Measurements from ENCODE around the gene DGKK.

Gene DGKK

DNA sequence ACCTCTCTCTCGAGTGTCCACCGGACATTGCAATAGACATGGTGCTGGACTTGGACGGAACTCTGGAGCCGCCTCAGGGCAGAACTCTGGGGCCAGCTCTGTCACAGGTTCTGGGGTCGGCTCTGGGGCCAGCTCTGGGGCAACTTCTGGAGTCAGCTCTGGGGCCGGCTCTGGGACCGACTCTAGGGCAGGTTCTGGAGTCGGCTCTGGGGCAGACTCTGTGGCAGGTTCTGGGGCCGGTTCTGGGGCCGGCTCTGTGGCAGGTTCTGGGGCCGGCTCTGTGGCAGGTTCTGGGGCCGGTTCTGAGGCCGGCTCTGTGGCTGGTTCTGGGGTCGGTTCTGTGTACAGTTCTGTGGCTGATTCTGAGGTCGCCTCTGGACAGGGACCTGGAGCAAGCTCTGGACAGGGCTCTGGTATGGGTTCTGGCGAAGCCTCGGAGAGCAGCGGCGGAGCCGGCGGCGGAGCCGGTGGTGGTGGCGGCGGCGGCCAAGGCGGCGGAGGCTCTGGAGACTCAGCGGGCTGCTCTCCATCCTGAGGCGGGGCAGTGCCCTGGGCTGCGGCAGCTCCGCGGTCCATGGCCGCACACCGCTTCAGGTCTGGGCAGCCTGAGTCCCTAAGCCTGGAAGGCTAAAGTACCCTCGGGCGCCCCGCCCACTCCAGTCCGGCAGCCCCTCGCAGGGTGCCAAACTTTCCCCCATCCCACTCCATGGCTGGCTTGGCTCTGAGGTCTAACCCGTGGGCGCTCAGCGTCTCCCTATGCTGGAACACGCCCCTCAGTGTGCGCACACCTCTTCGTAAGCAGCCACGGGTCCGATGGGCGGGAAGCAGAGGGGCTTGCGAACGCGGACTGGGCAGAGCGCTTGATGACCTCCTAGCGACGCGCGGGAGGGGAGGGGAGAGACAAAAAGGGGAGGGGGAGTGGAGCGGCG is at the start of gene DGKK:
Gene DGKK (minus strand): TSS at position 723 of the 929 bp plus-strand sequence. CDS start 147 bp downstream, at position 576.
- DNase-seq (ENCODE audit: insufficient read length, low spot score), result no peak
- FAIRE-seq, result no peak

DNA sequence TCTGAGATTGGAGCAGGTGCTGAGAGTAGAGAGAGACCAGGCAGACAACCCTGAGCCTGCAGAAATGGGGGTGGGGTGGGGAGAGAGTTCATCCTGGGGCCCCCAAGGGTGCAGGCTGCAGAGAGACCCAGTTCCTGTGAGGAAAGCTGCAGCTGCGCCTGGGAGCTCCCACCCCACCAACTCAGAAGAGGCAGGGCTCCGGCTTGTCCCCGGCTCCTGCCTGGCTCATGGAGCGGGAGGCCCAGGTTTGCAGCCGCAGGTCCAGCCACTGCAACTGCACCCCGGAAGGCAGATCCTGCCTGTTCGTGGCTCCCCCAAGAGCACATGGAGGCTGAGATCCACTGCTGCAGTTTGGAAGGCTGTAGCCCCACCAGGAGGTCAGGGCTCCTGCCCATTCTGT is 44.2 kb upstream of the DGKK start:
- DNase-seq (ENCODE audit: insufficient read length, low spot score) (no peak), FAIRE-seq (no peak)
- TF ChIP-seq, protein P1, sequence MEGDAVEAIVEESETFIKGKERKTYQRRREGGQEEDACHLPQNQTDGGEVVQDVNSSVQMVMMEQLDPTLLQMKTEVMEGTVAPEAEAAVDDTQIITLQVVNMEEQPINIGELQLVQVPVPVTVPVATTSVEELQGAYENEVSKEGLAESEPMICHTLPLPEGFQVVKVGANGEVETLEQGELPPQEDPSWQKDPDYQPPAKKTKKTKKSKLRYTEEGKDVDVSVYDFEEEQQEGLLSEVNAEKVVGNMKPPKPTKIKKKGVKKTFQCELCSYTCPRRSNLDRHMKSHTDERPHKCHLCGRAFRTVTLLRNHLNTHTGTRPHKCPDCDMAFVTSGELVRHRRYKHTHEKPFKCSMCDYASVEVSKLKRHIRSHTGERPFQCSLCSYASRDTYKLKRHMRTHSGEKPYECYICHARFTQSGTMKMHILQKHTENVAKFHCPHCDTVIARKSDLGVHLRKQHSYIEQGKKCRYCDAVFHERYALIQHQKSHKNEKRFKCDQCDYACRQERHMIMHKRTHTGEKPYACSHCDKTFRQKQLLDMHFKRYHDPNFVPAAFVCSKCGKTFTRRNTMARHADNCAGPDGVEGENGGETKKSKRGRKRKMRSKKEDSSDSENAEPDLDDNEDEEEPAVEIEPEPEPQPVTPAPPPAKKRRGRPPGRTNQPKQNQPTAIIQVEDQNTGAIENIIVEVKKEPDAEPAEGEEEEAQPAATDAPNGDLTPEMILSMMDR (IDR thresholded peaks at IDR 0.05; ENCODE audit: insufficient read depth, missing control alignments), result no peak

More for the DNA sequence above, at the start of gene DGKK:
- TF ChIP-seq, protein P1 (IDR thresholded peaks at IDR 0.05; ENCODE audit: insufficient read depth, missing control alignments), result no peak

- TF ChIP-seq, protein P1 (IDR thresholded peaks at IDR 0.05; ENCODE audit: insufficient read depth, missing control alignments), result no peak
- FAIRE-seq, result no peak
- no peak for DNase-seq (ENCODE audit: insufficient read length, low spot score)
These were observed 26.5 kb upstream of the DGKK start for GRCh38 chrX:50497114-50497513.

GRCh38 chrX:50495616-50496015 is 25.0 kb upstream of the DGKK start:
- FAIRE-seq, result no peak
- DNase-seq (ENCODE audit: insufficient read length, low spot score), result no peak
- TF ChIP-seq, protein P1 (IDR thresholded peaks at IDR 0.05; ENCODE audit: insufficient read depth, missing control alignments), result no peak

DNA sequence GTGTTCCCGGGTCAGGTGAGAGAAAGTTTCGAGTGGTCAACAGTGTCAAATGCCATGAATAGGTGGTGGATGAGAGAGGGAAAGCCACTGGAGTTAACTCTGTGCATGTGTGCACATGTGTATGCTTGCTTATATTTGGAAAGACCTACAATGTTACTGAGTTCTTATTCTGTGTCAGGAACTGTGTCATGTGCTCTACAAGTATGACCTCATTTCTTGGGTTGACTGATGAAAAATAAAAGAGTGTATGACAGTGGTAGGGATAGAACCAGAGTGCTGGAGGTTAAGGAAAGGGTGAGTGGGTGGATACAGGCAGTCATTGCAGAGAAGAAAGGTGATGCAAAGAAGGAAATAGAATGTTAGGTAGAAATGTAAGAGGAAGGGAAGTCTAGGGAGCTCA is 22.1 kb upstream of the DGKK start:
- TF ChIP-seq, protein P1 (IDR thresholded peaks at IDR 0.05; ENCODE audit: insufficient read depth, missing control alignments), result no peak
- DNase-seq (ENCODE audit: insufficient read length, low spot score) (no peak), FAIRE-seq (no peak)

DNA sequence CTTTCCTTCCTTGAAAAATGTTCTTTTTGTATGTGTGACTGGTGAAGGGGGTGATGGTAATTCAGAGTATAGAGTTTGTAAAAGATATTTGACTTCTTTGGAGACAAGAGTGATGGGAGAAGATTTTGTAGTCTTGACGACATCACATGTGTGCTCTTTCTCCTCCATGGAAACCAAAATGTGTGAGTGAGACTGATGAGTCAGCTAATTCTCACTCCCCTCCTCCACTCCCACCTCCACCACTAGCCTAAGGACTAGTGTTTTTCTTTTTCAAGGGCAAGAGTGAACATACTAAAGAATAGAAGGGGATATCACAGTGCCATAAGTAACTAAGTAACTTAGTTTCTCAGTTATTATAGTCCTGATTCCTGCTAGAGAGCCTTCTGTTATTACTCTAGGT is 14.0 kb upstream of the DGKK start:
- no peak for DNase-seq (ENCODE audit: insufficient read length, low spot score)
- no peak for FAIRE-seq
- TF ChIP-seq, protein P1 (IDR thresholded peaks at IDR 0.05; ENCODE audit: insufficient read depth, missing control alignments), result no peak

- TF ChIP-seq, protein P1 (IDR thresholded peaks at IDR 0.05; ENCODE audit: insufficient read depth, missing control alignments), result no peak
- DNase-seq (ENCODE audit: insufficient read length, low spot score) (no peak), FAIRE-seq (no peak)
These were observed 12.7 kb upstream of the DGKK start for GRCh38 chrX:50483283-50483682.
